Mucosa of rectum (tissue), 2 donors: ENCODE measurements around the gene ZNF804B.

Experiments
- H3K27ac ChIP-seq, 2 donors: one replicate each; pipeline ENCODE4 v1.7.0; 2013; ENCODE audit warnings: inconsistent platforms in 2 of 2, low read depth in 2 of 2, low read length in 2 of 2
- H3K27me3 ChIP-seq, 2 donors: one replicate each; pipeline ENCODE4 v1.7.0; 2013; ENCODE audit warnings: low read length in 2 of 2; ENCODE audit not compliant: control insufficient read depth in 2 of 2, insufficient read depth in 2 of 2
- H3K36me3 ChIP-seq, 2 donors: one replicate each; pipeline ENCODE4 v1.7.0; 2013; ENCODE audit warnings: low read length in 2 of 2; ENCODE audit not compliant: control insufficient read depth in 2 of 2, insufficient read depth in 2 of 2
- H3K4me1 ChIP-seq, 2 donors: one replicate each; pipeline ENCODE4 v1.7.0; 2013; ENCODE audit warnings: low read length in 2 of 2, mild to moderate bottlenecking in 1 of 2; ENCODE audit not compliant: control insufficient read depth in 2 of 2, insufficient read depth in 2 of 2
- H3K4me3 ChIP-seq, 2 donors: one replicate each; pipeline ENCODE4 v1.7.0; 2013; ENCODE audit warnings: low read length in 2 of 2
- H3K9ac ChIP-seq, 2 donors: one replicate each; pipeline ENCODE4 v1.7.0; 2013; ENCODE audit warnings: low read length in 2 of 2, low read depth in 1 of 2, mild to moderate bottlenecking in 1 of 2
- H3K9me3 ChIP-seq, 2 donors: one replicate each; pipeline ENCODE4 v1.7.0; 2013; ENCODE audit warnings: low read length in 2 of 2; ENCODE audit not compliant: control insufficient read depth in 2 of 2
- donor health status: healthy.
- donor health status: Normal muscosa, but diverticular disease.

ZNF804B gene

DNA sequence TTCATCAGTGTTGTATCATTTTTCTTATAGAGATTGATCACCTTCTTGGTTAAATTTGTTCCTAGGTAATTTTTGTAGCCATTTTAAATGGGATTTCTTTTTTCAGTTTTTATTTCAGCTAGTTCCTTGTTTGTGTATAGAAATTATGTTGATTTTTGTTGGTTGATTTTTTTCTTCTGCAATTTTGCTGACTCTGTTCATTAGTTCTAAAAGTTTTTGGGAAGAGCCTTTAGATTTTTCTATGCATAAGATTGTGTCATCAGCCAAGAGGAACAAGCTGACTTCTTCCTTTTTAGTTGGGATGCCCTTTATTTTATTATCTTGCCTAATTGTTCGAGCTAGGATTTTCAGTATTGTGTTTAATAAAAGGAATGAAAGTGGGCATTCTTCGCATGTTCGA lies 258.2 kb downstream of the ZNF804B start:
- no peak overlapping the region for H3K9ac ChIP-seq
- no peak overlapping the region for H3K27ac ChIP-seq
- no peaks in the 10 kb centered on the region for H3K4me1 ChIP-seq
- no peaks in the 10 kb centered on the region for H3K27me3 ChIP-seq
- peaks cover 0 to 3% of the 10 kb centered on the region in 2 donors for H3K9me3 ChIP-seq
- H3K36me3 ChIP-seq = no peaks in the 10 kb centered on the region
- no peak overlapping the region for H3K4me3 ChIP-seq

DNA sequence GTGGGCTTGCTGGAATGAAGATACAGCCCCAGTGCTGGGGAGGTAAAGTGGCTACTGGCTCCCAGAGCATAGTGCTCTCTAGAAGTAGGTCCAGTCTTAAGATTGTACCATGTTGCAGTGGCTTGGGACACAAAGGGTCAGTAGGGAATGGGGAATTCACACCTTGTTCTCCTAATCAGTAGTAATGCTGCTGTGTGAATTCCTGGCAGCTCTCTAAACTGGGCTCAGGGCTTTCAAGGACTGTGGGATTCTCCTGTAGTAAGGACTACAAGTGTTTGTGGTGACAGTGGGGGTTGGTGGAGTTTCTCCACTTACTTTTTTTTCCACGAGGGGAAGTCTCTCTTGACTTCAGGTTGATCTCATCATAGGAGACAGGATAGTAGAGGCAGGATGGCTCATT lies 262.2 kb downstream of the ZNF804B start:
- Histone ChIP-seq H3K27ac (no peak overlapping the region), H3K9me3 (peaks cover 0 to 3% of the 10 kb centered on the region in 2 donors), H3K4me3 (no peak overlapping the region), H3K27me3 (no peaks in the 10 kb centered on the region), H3K36me3 (no peaks in the 10 kb centered on the region), H3K9ac (no peak overlapping the region), H3K4me1 (no peaks in the 10 kb centered on the region)

DNA sequence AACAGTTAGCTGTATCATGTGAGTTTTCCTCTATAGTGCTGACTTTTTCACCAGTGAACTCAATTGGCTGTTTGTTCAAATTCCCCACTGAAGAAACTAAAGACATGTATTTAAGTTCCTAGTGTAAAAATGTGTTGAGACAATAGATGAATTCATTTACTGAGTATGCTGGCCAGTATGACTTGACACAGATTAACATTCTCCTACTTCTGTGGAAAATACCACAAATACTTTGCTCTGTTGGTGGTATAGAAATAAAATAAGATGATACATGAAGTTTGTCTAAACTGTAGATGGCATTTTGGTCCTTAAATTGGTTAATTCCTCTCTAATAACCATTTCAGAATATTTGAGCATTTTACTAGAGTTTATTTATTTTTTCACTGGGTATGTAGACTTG lies 263.7 kb downstream of the ZNF804B start:
- Histone ChIP-seq H3K9ac (no peak overlapping the region), H3K9me3 (peaks cover 0 to 3% of the 10 kb centered on the region in 2 donors), H3K27me3 (no peaks in the 10 kb centered on the region), H3K4me1 (no peaks in the 10 kb centered on the region), H3K4me3 (no peak overlapping the region), H3K27ac (no peak overlapping the region), H3K36me3 (no peaks in the 10 kb centered on the region)

DNA sequence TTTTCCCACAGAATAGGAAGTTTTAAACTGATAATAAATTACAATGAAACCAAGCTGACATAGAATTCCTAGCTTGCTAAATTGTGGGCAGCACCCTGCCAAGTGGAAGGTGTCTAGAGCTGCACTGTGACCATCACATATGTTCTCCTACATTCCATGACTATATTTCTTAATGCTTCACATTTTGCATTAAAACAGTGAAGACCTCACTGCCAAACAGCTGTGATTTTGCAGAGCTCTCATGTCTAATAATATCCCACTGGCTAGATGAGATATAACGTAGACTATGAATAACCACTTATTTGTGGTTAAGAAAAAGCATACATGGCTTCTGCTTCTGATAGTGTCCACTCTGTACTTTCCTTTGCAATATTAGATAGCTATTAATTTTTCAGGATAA lies 264.4 kb downstream of the ZNF804B start:
- H3K27me3 ChIP-seq = no peaks in the 10 kb centered on the region
- peaks cover 0 to 3% of the 10 kb centered on the region in 2 donors for H3K9me3 ChIP-seq
- H3K36me3 ChIP-seq = no peaks in the 10 kb centered on the region
- no peak overlapping the region for H3K9ac ChIP-seq
- H3K27ac ChIP-seq = no peak overlapping the region
- no peaks in the 10 kb centered on the region for H3K4me1 ChIP-seq
- no peak overlapping the region for H3K4me3 ChIP-seq

DNA sequence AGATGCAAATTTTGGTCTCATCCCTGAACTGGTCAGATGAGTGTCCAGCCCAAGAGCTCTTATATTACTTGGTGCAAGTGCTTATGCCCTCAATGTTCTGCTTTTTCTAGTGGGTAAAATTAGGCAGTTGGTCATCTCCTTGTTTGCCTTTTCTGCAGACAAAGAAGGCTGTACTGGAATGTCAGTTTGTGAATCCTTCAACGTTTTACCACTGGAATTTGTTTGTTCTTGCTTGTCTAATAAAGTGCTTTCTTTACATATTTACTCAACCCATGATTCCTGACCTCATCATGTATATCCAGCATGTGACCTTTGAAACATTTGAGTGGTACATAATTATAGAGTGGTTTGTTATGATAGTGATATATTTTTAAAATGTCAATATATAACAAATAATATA lies 268.3 kb downstream of the ZNF804B start:
- Histone ChIP-seq H3K9me3 (no peaks in the 10 kb centered on the region), H3K9ac (no peak overlapping the region), H3K36me3 (no peaks in the 10 kb centered on the region), H3K4me3 (no peak overlapping the region), H3K4me1 (no peaks in the 10 kb centered on the region), H3K27me3 (no peaks in the 10 kb centered on the region), H3K27ac (no peak overlapping the region)

DNA sequence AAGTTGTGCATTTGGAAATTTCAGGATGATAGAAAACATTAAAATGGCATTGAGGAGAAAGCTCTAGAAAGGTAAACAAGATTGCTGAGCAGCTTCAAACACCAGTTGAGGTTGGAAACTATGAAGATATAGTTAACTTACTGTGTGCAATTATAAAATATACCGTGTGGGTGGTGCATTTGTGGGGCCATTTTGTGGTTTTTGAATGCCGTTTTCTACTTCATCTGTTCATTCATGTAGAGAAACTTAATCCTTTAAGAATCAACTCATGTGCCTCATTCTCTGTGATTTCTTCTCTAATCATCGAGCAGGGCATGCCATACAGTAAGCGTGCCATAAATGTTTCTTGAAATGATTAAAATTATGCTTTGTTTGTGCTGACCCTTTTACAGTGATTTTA lies 268.8 kb downstream of the ZNF804B start:
- no peaks in the 10 kb centered on the region for H3K27me3 ChIP-seq
- H3K36me3 ChIP-seq = no peaks in the 10 kb centered on the region
- H3K9ac ChIP-seq = no peak overlapping the region
- no peaks in the 10 kb centered on the region for H3K9me3 ChIP-seq
- no peaks in the 10 kb centered on the region for H3K4me1 ChIP-seq
- H3K4me3 ChIP-seq = no peak overlapping the region
- no peak overlapping the region for H3K27ac ChIP-seq

DNA sequence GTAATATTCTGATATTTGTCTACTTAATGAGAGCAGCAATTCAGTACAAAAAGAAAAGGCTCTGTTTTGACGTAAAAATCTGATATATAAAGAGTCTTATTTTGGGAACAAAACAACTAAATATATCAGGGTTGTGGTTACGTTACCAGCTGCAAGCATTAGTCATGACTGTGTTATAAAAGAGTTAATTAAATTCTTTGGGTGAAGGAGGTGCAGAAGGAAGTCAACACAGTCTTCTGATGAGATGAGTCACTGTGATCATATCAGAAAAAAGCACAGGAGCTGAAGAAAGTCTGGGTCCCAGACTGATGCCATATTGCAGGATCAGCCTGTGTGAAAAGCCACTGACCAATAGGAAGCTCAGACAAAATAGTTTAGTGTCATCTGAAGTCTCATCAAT lies 270.4 kb downstream of the ZNF804B start:
- Histone ChIP-seq H3K4me1 (no peaks in the 10 kb centered on the region), H3K9me3 (no peaks in the 10 kb centered on the region), H3K27ac (no peak overlapping the region), H3K4me3 (no peak overlapping the region), H3K36me3 (no peaks in the 10 kb centered on the region), H3K9ac (no peak overlapping the region), H3K27me3 (no peaks in the 10 kb centered on the region)

- H3K9me3 ChIP-seq = peaks cover 0 to 2% of the 10 kb centered on the region in 2 donors
- no peaks in the 10 kb centered on the region for H3K36me3 ChIP-seq
- H3K27me3 ChIP-seq = no peaks in the 10 kb centered on the region
- no peak overlapping the region for H3K27ac ChIP-seq
- H3K4me3 ChIP-seq = no peak overlapping the region
- no peaks in the 10 kb centered on the region for H3K4me1 ChIP-seq
- no peak overlapping the region for H3K9ac ChIP-seq
Observed at GRCh38 chr7:89041240-89041639, 281.7 kb downstream of the ZNF804B start.

DNA sequence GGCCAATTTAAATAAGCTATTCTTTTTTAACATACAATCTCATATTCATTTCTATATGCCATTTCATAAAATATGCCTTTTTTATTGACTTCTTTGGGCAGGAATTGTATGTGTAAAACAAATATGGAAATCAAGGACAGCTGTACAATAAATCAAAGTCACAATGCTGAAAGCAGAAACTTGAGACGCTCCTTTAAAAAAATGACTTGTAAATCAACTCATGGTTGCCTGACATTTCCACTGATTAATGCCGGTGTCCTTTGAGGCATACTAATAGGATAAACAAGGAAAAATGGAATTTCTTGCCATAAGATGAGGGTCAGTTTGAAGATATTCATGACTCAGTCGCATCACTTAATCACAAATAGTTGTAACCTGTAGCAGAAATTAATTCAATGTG lies 283.4 kb downstream of the ZNF804B start:
- peaks cover 0 to 2% of the 10 kb centered on the region in 2 donors for H3K9me3 ChIP-seq
- H3K9ac ChIP-seq = no peak overlapping the region
- H3K4me1 ChIP-seq = no peaks in the 10 kb centered on the region
- H3K27me3 ChIP-seq = no peaks in the 10 kb centered on the region
- H3K4me3 ChIP-seq = no peak overlapping the region
- H3K36me3 ChIP-seq = no peaks in the 10 kb centered on the region
- H3K27ac ChIP-seq = no peak overlapping the region

GRCh38 chr7:89049043-89049442 lies 289.5 kb downstream of the ZNF804B start:
- H3K4me3 ChIP-seq = no peak overlapping the region
- H3K4me1 ChIP-seq = no peaks in the 10 kb centered on the region
- H3K9ac ChIP-seq = no peak overlapping the region
- H3K27me3 ChIP-seq = no peaks in the 10 kb centered on the region
- no peaks in the 10 kb centered on the region for H3K36me3 ChIP-seq
- no peaks in the 10 kb centered on the region for H3K9me3 ChIP-seq
- no peak overlapping the region for H3K27ac ChIP-seq

DNA sequence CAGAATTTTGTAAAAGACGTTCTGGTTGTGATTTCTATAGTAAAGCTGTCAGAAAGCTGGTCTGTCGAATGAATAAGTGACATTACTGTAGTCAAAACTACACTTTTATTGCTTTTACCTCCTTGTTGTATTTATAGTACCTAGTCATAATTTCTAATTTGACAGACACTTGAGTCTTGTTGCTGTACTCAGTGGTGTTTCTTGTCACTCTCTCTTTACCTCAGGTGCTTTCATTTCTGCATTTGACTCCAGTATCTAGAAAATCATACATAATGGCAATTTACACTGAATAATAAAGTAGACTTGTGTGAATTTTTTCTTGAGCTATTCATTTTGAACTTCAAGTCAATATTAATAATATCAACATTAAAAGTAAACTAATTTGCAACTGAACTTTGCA lies 293.6 kb downstream of the ZNF804B start:
- Histone ChIP-seq H3K27ac (no peak overlapping the region), H3K27me3 (no peaks in the 10 kb centered on the region), H3K36me3 (no peaks in the 10 kb centered on the region), H3K4me1 (no peaks in the 10 kb centered on the region), H3K9ac (no peak overlapping the region), H3K9me3 (no peaks in the 10 kb centered on the region), H3K4me3 (no peak overlapping the region)
